Liver (tissue), 3 donors: Measurements from ENCODE around the gene CSTF2T.

Experiments used
- HNF4G ChIP-seq: IDR thresholded peaks from 2 replicates; pipeline ENCODE4 v1.6.1; 2016; ENCODE audit warnings: antibody characterized with exemption
- JUND ChIP-seq, 2 donors: IDR thresholded peaks; 2 replicates each; pipeline ENCODE4 v1.6.1; 2016; ENCODE audit warnings: antibody characterized with exemption in 2 of 2
- TF ChIP-seq, protein P1 (sequence below): fragments of 150-350 bp; IDR thresholded peaks from 2 replicates; pipeline ENCODE4 v1.5.1; 2017; ENCODE audit warnings: improper control_type of control experiment, low read depth, low read length; ENCODE audit not compliant: missing input control
- TF ChIP-seq, protein P2 (sequence below): IDR thresholded peaks from 2 replicates; pipeline ENCODE4 v1.6.1; 2016; ENCODE audit warnings: antibody characterized with exemption, mild to moderate bottlenecking
- TF ChIP-seq, protein P3 (sequence below): IDR thresholded peaks from 2 replicates; pipeline ENCODE4 v1.6.1; 2016; ENCODE audit warnings: antibody characterized with exemption
- donor health status: healthy.
- donor health status: healthy.

DNA sequence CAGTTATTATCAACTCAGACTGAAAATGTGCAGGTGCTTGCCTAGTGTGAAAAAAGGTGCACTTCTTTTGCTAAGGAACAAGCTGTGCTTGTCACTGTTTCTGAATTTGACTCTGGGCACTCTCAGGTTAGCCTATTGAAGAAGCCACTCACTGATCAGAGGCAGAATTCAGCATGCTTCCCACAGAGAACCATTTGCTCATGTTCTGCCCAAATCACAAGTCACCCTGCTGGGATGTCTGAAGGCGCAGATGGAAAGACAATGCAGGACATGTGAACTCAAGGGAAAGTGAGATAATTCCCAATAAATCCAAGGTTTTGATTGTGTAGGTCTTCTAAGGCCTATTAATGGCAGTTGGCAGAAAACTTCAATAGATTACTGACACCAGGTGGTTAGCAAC, 47.8 kb upstream of the CSTF2T start:
- TF ChIP-seq, protein P1, sequence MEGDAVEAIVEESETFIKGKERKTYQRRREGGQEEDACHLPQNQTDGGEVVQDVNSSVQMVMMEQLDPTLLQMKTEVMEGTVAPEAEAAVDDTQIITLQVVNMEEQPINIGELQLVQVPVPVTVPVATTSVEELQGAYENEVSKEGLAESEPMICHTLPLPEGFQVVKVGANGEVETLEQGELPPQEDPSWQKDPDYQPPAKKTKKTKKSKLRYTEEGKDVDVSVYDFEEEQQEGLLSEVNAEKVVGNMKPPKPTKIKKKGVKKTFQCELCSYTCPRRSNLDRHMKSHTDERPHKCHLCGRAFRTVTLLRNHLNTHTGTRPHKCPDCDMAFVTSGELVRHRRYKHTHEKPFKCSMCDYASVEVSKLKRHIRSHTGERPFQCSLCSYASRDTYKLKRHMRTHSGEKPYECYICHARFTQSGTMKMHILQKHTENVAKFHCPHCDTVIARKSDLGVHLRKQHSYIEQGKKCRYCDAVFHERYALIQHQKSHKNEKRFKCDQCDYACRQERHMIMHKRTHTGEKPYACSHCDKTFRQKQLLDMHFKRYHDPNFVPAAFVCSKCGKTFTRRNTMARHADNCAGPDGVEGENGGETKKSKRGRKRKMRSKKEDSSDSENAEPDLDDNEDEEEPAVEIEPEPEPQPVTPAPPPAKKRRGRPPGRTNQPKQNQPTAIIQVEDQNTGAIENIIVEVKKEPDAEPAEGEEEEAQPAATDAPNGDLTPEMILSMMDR: no peak
- TF ChIP-seq HNF4G (no peak), JUND (IDR thresholded peaks at IDR 0.05) (no peak)
- TF ChIP-seq, protein P2, sequence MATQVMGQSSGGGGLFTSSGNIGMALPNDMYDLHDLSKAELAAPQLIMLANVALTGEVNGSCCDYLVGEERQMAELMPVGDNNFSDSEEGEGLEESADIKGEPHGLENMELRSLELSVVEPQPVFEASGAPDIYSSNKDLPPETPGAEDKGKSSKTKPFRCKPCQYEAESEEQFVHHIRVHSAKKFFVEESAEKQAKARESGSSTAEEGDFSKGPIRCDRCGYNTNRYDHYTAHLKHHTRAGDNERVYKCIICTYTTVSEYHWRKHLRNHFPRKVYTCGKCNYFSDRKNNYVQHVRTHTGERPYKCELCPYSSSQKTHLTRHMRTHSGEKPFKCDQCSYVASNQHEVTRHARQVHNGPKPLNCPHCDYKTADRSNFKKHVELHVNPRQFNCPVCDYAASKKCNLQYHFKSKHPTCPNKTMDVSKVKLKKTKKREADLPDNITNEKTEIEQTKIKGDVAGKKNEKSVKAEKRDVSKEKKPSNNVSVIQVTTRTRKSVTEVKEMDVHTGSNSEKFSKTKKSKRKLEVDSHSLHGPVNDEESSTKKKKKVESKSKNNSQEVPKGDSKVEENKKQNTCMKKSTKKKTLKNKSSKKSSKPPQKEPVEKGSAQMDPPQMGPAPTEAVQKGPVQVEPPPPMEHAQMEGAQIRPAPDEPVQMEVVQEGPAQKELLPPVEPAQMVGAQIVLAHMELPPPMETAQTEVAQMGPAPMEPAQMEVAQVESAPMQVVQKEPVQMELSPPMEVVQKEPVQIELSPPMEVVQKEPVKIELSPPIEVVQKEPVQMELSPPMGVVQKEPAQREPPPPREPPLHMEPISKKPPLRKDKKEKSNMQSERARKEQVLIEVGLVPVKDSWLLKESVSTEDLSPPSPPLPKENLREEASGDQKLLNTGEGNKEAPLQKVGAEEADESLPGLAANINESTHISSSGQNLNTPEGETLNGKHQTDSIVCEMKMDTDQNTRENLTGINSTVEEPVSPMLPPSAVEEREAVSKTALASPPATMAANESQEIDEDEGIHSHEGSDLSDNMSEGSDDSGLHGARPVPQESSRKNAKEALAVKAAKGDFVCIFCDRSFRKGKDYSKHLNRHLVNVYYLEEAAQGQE: no peak
- TF ChIP-seq, protein P3, sequence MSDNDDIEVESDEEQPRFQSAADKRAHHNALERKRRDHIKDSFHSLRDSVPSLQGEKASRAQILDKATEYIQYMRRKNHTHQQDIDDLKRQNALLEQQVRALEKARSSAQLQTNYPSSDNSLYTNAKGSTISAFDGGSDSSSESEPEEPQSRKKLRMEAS: no peak
